Measurements from ENCODE around the gene PPP4C. TPM values are rescaled to one million over a fixed set of nuclear protein-coding genes. Genes with fewer than 3 reads are reported as not detected.
A peak's percentile ranks its signal among the peaks of the same experiment; 100 is the strongest.
"Not testable (repeated sequence)": the region's sequence is repeated elsewhere in the genome, so short reads cannot be mapped to it uniquely, and the experiment has no call there.

The PPP4C gene
- total RNA-seq, 1 donor from 2014 or later, result 141 TPM

DNA sequence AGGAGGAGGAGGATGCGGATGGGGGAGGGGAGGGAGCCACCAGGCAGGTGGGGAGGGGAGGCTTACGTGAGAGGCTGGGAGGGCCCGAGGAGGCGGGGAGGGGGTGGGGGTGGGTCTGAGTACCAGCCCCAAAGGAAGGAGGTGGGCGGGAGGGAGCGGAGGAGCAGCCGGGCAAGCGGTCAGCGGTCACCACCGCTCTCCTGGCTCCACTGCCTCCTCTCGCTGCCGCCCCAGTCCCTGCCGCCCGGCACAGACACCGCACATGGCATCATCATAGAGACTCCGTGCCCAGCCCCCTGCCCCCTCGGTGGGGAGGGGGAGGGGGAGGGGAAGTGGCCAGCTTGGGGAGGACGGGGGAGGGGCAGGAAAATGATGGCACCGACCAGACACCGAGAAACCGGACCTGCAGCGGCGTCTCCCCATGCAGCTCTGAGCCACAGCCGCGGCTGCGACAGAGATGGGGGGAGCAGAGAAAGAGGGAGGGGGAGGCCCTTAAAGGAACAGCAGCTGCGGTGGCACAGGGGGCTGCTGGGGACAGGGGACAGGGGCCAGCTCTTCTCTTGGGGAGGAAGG, 44.9 kb upstream of the PPP4C start, which contains the start of gene TLCD3B:
Gene TLCD3B, minus strand, starts transcription at position 431 of the 573 bp plus-strand sequence. CDS start 744 bp downstream, outside the sequence.
- H3K4me3 Mint-ChIP-seq, result peak within 1 kb of the TSS; percentile 89
- TF ChIP-seq, protein P1, sequence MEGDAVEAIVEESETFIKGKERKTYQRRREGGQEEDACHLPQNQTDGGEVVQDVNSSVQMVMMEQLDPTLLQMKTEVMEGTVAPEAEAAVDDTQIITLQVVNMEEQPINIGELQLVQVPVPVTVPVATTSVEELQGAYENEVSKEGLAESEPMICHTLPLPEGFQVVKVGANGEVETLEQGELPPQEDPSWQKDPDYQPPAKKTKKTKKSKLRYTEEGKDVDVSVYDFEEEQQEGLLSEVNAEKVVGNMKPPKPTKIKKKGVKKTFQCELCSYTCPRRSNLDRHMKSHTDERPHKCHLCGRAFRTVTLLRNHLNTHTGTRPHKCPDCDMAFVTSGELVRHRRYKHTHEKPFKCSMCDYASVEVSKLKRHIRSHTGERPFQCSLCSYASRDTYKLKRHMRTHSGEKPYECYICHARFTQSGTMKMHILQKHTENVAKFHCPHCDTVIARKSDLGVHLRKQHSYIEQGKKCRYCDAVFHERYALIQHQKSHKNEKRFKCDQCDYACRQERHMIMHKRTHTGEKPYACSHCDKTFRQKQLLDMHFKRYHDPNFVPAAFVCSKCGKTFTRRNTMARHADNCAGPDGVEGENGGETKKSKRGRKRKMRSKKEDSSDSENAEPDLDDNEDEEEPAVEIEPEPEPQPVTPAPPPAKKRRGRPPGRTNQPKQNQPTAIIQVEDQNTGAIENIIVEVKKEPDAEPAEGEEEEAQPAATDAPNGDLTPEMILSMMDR (conservative IDR thresholded peaks at IDR 0.05), result no peak
- no peaks in the 10 kb centered on the region for H3K9me3 Mint-ChIP-seq
- H3K36me3 Mint-ChIP-seq (ENCODE audit: low read depth), result no peaks in the 10 kb centered on the region
- peaks cover 20% of the 10 kb centered on the region for H3K4me1 Mint-ChIP-seq
- H3K27ac Mint-ChIP-seq (ENCODE audit: unreplicated experiment), result no peak within 1 kb of the TSS
- no peak for DNase-seq (ENCODE audit: low read depth, low spot score)
- H3K27me3 Mint-ChIP-seq (ENCODE audit: low read depth), result peaks cover 52% of the 10 kb centered on the region

DNA sequence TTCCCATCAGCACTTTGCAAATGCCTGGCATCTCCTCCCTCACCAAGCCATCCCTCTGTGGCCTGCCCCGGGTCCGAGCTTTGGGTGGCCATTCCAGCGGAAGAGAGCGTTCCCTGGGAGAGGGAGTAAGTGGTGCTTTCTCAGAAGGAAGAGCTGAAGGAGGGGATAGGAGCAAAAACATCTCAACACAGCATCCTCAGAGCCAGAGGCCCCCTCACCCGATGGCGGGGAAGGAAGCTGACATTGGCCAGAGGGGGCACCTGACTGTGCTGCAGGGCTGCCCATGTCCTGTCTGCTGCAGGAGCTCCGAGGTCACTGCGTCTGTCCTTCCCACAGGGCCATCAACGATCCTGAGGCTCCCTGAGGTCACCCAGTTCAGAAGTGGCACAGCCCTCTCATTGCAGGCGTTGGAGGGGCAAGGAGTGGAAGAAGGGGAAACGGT, 44.3 kb upstream of the PPP4C start:
- Mint-ChIP-seq H3K4me3 (peak overlapping the region; percentile 47), H3K9me3 (no peaks in the 10 kb centered on the region), H3K27ac (ENCODE audit: unreplicated experiment) (no peak overlapping the region), H3K4me1 (peaks cover 20% of the 10 kb centered on the region), H3K36me3 (ENCODE audit: low read depth) (no peaks in the 10 kb centered on the region), H3K27me3 (ENCODE audit: low read depth) (peaks cover 54% of the 10 kb centered on the region)
- DNase-seq (ENCODE audit: low read depth, low spot score), result no peak
- TF ChIP-seq, protein P1 (conservative IDR thresholded peaks at IDR 0.05), result no peak

DNA sequence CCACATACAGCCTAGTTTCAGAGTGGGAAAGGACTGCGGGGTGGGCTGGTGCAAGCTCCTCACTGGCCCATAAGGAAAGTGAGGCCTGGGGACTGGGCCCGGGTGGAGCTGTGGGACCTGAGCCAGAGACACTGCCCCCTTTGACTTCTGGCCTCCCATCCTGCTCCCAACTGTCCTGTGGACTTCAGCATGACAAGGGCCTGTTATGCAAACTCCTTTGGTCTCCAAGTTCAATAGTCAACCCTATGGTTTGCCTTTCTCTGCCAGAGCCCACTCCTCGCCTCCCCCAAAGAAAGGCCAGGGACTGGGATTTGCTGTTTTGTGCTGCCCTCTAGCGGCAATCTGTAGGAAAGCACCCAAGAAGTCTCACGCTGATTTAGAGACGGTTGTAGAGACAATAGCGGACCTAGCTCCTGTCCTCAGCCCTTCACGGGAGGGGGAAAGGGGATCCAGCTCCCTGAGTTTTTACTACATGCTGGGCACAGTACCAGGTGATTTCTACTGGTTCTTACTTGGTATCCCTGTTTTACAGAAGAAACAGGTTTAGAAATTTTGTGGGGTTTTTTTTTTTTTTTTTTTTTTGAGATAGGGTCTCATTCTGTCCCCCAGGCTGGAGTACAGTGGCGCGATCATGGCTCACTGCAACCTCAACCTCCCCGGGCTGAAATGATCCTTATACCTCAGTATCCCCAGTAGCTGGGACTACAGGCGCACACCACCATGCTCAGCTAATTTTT, 43.5 kb upstream of the PPP4C start:
- Mint-ChIP-seq H3K4me3 (peak overlapping the region; percentile 89), H3K36me3 (ENCODE audit: low read depth) (no peaks in the 10 kb centered on the region), H3K27ac (ENCODE audit: unreplicated experiment) (no peak overlapping the region), H3K9me3 (no peaks in the 10 kb centered on the region), H3K4me1 (peaks cover 20% of the 10 kb centered on the region), H3K27me3 (ENCODE audit: low read depth) (peaks cover 50% of the 10 kb centered on the region)
- TF ChIP-seq, protein P1 (conservative IDR thresholded peaks at IDR 0.05), result peak; percentile 87
- DNase-seq (ENCODE audit: low read depth, low spot score), result peak; percentile 77

DNA sequence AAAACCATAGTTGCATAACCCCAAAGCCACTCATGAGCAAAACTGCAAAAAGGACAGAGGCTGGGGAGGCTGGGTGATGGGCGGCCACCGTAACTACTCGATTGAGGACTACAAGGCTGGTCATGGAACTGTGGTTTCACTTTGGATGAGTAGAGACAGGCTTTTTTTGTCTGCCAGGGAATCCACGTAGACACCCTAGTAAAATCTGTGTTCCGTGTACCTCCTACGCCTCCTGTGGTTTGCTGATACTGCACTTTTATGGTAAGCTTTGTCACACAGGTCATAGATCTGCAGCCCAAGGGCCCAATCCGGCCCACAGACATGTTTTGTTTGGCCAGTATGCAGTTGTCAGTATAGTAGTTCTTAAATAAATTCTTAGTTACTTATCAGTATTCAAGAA, 42.5 kb upstream of the PPP4C start:
- Mint-ChIP-seq H3K36me3 (ENCODE audit: low read depth) (no peaks in the 10 kb centered on the region), H3K4me1 (peaks cover 15% of the 10 kb centered on the region), H3K27me3 (ENCODE audit: low read depth) (peaks cover 44% of the 10 kb centered on the region), H3K27ac (ENCODE audit: unreplicated experiment) (no peak overlapping the region), H3K9me3 (no peaks in the 10 kb centered on the region), H3K4me3 (no peak overlapping the region)
- DNase-seq (ENCODE audit: low read depth, low spot score), result no peak
- TF ChIP-seq, protein P1 (conservative IDR thresholded peaks at IDR 0.05), result no peak

DNA sequence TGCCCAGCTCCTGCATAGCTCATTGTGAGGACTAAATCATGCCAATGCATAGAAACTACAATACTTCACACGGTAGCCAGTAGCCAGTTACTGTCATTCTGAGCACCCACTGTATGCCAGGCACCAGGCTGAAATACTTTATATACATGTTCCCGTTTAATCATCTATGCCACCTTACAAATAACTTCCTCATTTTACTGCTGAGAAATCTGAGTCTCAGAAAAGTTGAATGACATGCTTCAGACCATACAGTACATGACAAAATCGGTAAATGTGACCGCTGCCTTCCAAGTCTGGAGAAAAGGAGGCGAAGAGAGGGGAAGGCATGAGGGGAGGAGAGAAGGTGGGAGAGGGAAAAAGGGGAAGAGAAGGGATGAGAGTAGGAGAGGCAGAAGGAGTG, 35.6 kb upstream of the PPP4C start:
- H3K27ac Mint-ChIP-seq (ENCODE audit: unreplicated experiment), result no peak overlapping the region
- TF ChIP-seq, protein P1 (conservative IDR thresholded peaks at IDR 0.05), result no peak
- H3K36me3 Mint-ChIP-seq (ENCODE audit: low read depth), result no peaks in the 10 kb centered on the region
- no peak for DNase-seq (ENCODE audit: low read depth, low spot score)
- peaks cover 17% of the 10 kb centered on the region for H3K27me3 Mint-ChIP-seq (ENCODE audit: low read depth)
- no peaks in the 10 kb centered on the region for H3K9me3 Mint-ChIP-seq
- H3K4me3 Mint-ChIP-seq, result no peak overlapping the region
- no peaks in the 10 kb centered on the region for H3K4me1 Mint-ChIP-seq

DNA sequence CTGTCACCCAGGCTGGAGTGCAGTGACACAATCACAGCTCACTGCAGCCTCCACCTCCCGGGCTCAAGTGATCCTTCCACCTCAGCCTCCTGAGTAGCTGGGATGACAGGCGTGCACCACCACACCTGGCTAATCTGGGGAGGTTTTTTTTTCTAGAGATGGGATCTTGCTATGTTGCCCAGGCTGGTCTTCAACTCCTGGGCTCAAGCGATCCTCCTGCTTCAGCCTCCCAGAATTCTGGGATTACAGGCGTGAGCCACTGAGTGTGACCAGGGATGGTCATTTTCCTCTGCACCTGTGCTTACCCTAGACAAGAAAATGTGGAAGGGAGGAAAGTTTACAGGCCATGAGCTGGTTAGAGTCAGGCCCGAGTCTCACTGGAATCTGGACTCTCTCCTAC, 35.1 kb upstream of the PPP4C start:
- not testable (repeated sequence) for H3K27ac Mint-ChIP-seq (ENCODE audit: unreplicated experiment); H3K4me3 Mint-ChIP-seq; H3K9me3 Mint-ChIP-seq; DNase-seq (ENCODE audit: low read depth, low spot score); H3K36me3 Mint-ChIP-seq (ENCODE audit: low read depth); H3K4me1 Mint-ChIP-seq
- H3K27me3 Mint-ChIP-seq (ENCODE audit: low read depth), result peaks cover 13% of the 10 kb centered on the region
